GM19238 (cell line): ENCODE data around the gene LKAAEAR1.
"Not testable (repeated sequence)": the region's sequence is repeated elsewhere in the genome, so short reads cannot be mapped to it uniquely, and the experiment has no call there.

Experiments used
- DNase-seq: peaks from one replicate; pipeline ENCODE4 v3.0.0; 2011; ENCODE audit warnings: low spot score; ENCODE audit not compliant: insufficient read length

Gene LKAAEAR1

GRCh38 chr20:64083804-64084684 is at the start of gene LKAAEAR1:
TSS of gene LKAAEAR1 (minus strand) at chr20:64084398. CDS start at chr20:64084219, 179 bp downstream.
- DNase-seq, result no peak

- no peak for DNase-seq
Observed at GRCh38 chr20:64131406-64131805, 47.2 kb upstream of the LKAAEAR1 start.

- DNase-seq, result no peak
Observed at GRCh38 chr20:64130876-64131275, 46.7 kb upstream of the LKAAEAR1 start.

- no peak for DNase-seq
Observed at GRCh38 chr20:64130271-64130670, 46.1 kb upstream of the LKAAEAR1 start.

GRCh38 chr20:64129146-64129782 is 45.1 kb upstream of the LKAAEAR1 start:
- DNase-seq, result no peak

GRCh38 chr20:64123517-64123916 is 39.3 kb upstream of the LKAAEAR1 start:
- not testable (repeated sequence) for DNase-seq

GRCh38 chr20:64122927-64123326 is 38.7 kb upstream of the LKAAEAR1 start:
- DNase-seq, result not testable (repeated sequence)

- no peak for DNase-seq
Observed at GRCh38 chr20:64121586-64121985, 37.4 kb upstream of the LKAAEAR1 start.

GRCh38 chr20:64119681-64120341 is 35.6 kb upstream of the LKAAEAR1 start:
- DNase-seq, result no peak

- no peak for DNase-seq
Observed at GRCh38 chr20:64119301-64119680, 35.1 kb upstream of the LKAAEAR1 start.

GRCh38 chr20:64117432-64117777 is 33.2 kb upstream of the LKAAEAR1 start:
- DNase-seq, result not testable (repeated sequence)

GRCh38 chr20:64116541-64117431 is 32.6 kb upstream of the LKAAEAR1 start:
- DNase-seq, result no peak

- no peak for DNase-seq
Observed at GRCh38 chr20:64116016-64116415, 31.8 kb upstream of the LKAAEAR1 start.

GRCh38 chr20:64115171-64115911 is 31.1 kb upstream of the LKAAEAR1 start:
- no peak for DNase-seq

- DNase-seq, result no peak
Observed at GRCh38 chr20:64114356-64114971, 30.3 kb upstream of the LKAAEAR1 start.

- DNase-seq, result no peak
Observed at GRCh38 chr20:64113796-64114355, 29.7 kb upstream of the LKAAEAR1 start.

- no peak for DNase-seq
Observed at GRCh38 chr20:64113444-64113775, 29.2 kb upstream of the LKAAEAR1 start.

- no peak for DNase-seq
Observed at GRCh38 chr20:64112691-64113443, 28.7 kb upstream of the LKAAEAR1 start.
